Lower leg skin (tissue), 3 donors: ENCODE data around the gene CD151.

ENCODE experiments used
- CTCF ChIP-seq, 3 donors: fragments of 450-650 bp; IDR thresholded peaks; one replicate each; pipeline ENCODE4 v1.5.1; 2016; ENCODE audit warnings: antibody characterized with exemption in 3 of 3, mild to moderate bottlenecking in 3 of 3, moderate library complexity in 2 of 3
- POLR2A ChIP-seq, 2 donors: fragments of 450-650 bp; IDR thresholded peaks; one replicate each; pipeline ENCODE4 v1.6.1; 2016 to 2017; ENCODE audit warnings: antibody characterized with exemption in 2 of 2, mild to moderate bottlenecking in 1 of 2, moderate library complexity in 1 of 2

- TF ChIP-seq CTCF (IDR thresholded peaks at IDR 0.05) (no peak), POLR2A (IDR thresholded peaks at IDR 0.05) (no peak)
These were observed 53.8 kb downstream of the CD151 start for GRCh38 chr11:886568-886967.
